ENCODE measurements around the gene CRACDL. TPM values are rescaled to one million over a fixed set of nuclear protein-coding genes. Genes with fewer than 3 reads are reported as not detected.
A peak's percentile ranks its signal among the peaks of the same experiment; 100 is the strongest.

CRACDL gene
- total RNA-seq, 1 experiment from 2014 or later = 2.4 TPM

GRCh38 chr2:98769114-98769476 lies 166.9 kb downstream of the CRACDL start:
- no peaks in the 10 kb centered on the region; the same call in 1 of the 2 replicates for H3K4me1 ChIP-seq (ENCODE audit: control insufficient read depth, insufficient read depth, low read length)
- H3K27ac ChIP-seq (ENCODE audit: low read length) = no peak overlapping the region
- ATAC-seq = no peak
- no TSS peak for BruUV-seq (replicated peaks)
- no peaks in the 10 kb centered on the region for H3K36me3 ChIP-seq (ENCODE audit: control insufficient read depth, insufficient read depth, low read length)
- ChIA-PET CTCF (no interaction called here), POLR2A (no interaction called here)
- no peaks in the 10 kb centered on the region for H3K9me3 ChIP-seq (ENCODE audit: control insufficient read depth, insufficient read depth, low read depth, low read length)
- TF ChIP-seq SIN3A (IDR thresholded peaks at IDR 0.05; ENCODE audit: borderline replicate concordance, insufficient read depth, low read depth, low read length) (no peak), TCF7L2 (IDR thresholded peaks at IDR 0.05; ENCODE audit: low read depth, low read length) (no peak), CTCF (IDR thresholded peaks at IDR 0.05) (no peak), POLR2AphosphoS5 (IDR thresholded peaks at IDR 0.05; ENCODE audit: low read depth, low read length) (no peak)
- TF ChIP-seq, protein P1, sequence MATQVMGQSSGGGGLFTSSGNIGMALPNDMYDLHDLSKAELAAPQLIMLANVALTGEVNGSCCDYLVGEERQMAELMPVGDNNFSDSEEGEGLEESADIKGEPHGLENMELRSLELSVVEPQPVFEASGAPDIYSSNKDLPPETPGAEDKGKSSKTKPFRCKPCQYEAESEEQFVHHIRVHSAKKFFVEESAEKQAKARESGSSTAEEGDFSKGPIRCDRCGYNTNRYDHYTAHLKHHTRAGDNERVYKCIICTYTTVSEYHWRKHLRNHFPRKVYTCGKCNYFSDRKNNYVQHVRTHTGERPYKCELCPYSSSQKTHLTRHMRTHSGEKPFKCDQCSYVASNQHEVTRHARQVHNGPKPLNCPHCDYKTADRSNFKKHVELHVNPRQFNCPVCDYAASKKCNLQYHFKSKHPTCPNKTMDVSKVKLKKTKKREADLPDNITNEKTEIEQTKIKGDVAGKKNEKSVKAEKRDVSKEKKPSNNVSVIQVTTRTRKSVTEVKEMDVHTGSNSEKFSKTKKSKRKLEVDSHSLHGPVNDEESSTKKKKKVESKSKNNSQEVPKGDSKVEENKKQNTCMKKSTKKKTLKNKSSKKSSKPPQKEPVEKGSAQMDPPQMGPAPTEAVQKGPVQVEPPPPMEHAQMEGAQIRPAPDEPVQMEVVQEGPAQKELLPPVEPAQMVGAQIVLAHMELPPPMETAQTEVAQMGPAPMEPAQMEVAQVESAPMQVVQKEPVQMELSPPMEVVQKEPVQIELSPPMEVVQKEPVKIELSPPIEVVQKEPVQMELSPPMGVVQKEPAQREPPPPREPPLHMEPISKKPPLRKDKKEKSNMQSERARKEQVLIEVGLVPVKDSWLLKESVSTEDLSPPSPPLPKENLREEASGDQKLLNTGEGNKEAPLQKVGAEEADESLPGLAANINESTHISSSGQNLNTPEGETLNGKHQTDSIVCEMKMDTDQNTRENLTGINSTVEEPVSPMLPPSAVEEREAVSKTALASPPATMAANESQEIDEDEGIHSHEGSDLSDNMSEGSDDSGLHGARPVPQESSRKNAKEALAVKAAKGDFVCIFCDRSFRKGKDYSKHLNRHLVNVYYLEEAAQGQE (IDR thresholded peaks at IDR 0.05; ENCODE audit: insufficient read depth in 1 of 2, low read depth in 2 of 2, low read length in 1 of 2) = no peak
- intact Hi-C loops (cut with micrococcal nuclease; ENCODE audit: unreplicated experiment) (no loop called here), in situ Hi-C loops (cut with HindIII; ENCODE audit: low pct_unique_long_range_greater_than_20kb, low sequenced_read_pairs) (no loop called here)
- no peaks in the 10 kb centered on the region for H3K27me3 ChIP-seq (ENCODE audit: control insufficient read depth, insufficient read depth, low read length)
- DNase-seq (ENCODE audit: low read depth, low spot score) = no peak
- no peak overlapping the region for H3K4me3 ChIP-seq (ENCODE audit: low read depth in 2 of 2, low read length in 2 of 2)

GRCh38 chr2:98768384-98769113 lies 167.5 kb downstream of the CRACDL start:
- Histone ChIP-seq H3K36me3 (ENCODE audit: control insufficient read depth, insufficient read depth, low read length) (no peaks in the 10 kb centered on the region), H3K27ac (ENCODE audit: low read length) (no peak overlapping the region), H3K4me1 (ENCODE audit: control insufficient read depth, insufficient read depth, low read length) (no peaks in the 10 kb centered on the region; the same call in 1 of the 2 replicates), H3K9me3 (ENCODE audit: control insufficient read depth, insufficient read depth, low read depth, low read length) (no peaks in the 10 kb centered on the region), H3K4me3 (ENCODE audit: low read depth in 2 of 2, low read length in 2 of 2) (no peak overlapping the region), H3K27me3 (ENCODE audit: control insufficient read depth, insufficient read depth, low read length) (no peaks in the 10 kb centered on the region)
- ATAC-seq (peak; percentile 61; the same call in 1 of the 2 replicates), DNase-seq (ENCODE audit: low read depth, low spot score) (no peak)
- in situ Hi-C loops (cut with HindIII; ENCODE audit: low pct_unique_long_range_greater_than_20kb, low sequenced_read_pairs) (no loop called here), intact Hi-C loops (cut with micrococcal nuclease; ENCODE audit: unreplicated experiment) (no loop called here)
- ChIA-PET CTCF (no interaction called here), POLR2A (no interaction called here)
- TF ChIP-seq TCF7L2 (IDR thresholded peaks at IDR 0.05; ENCODE audit: low read depth, low read length) (no peak), POLR2AphosphoS5 (IDR thresholded peaks at IDR 0.05; ENCODE audit: low read depth, low read length) (no peak), CTCF (IDR thresholded peaks at IDR 0.05) (no peak), SIN3A (IDR thresholded peaks at IDR 0.05; ENCODE audit: borderline replicate concordance, insufficient read depth, low read depth, low read length) (no peak)
- TF ChIP-seq, protein P1 (IDR thresholded peaks at IDR 0.05; ENCODE audit: insufficient read depth in 1 of 2, low read depth in 2 of 2, low read length in 1 of 2) = no peak
- no TSS peak for BruUV-seq (replicated peaks)

Data from Panc1 (cell line).